RWPE2 (cell line): Measurements from ENCODE around the gene TIE1.

ENCODE experiments used
- ATAC-seq: fragments of 200-7000 bp; cut with Tn5 transposase; 3 replicates; pipeline ENCODE4 v1.9.1; 2021; ENCODE audit warnings: low read depth
- DNase-seq: peaks from one replicate; pipeline ENCODE4 v3.0.0-alpha.2; 2020; ENCODE audit warnings: low spot score
- H3K27ac ChIP-seq: fragments of 450-650 bp; 2 replicates; pipeline ENCODE4 v1.5.1; 2017; ENCODE audit warnings: mild to moderate bottlenecking; ENCODE audit not compliant: poor library complexity, severe bottlenecking
- H3K27me3 ChIP-seq: fragments of 250-450 bp; sonication (Bioruptor Pico); 2 replicates; pipeline ENCODE4 v1.5.1; 2021; ENCODE audit warnings: mild to moderate bottlenecking, moderate library complexity; ENCODE audit not compliant: insufficient read depth, poor library complexity, severe bottlenecking
- H3K36me3 ChIP-seq: fragments of 250-450 bp; sonication (Bioruptor Pico); 2 replicates; pipeline ENCODE4 v1.5.1; 2020; ENCODE audit warnings: low read depth, mild to moderate bottlenecking, moderate library complexity
- H3K4me1 ChIP-seq: fragments of 250-450 bp; sonication (Bioruptor Pico); 2 replicates; pipeline ENCODE4 v1.5.1; 2021; ENCODE audit warnings: mild to moderate bottlenecking, moderate library complexity; ENCODE audit not compliant: insufficient read depth, poor library complexity, severe bottlenecking
- H3K4me3 ChIP-seq: fragments of 250-450 bp; sonication (Bioruptor Pico); 2 replicates; pipeline ENCODE4 v1.5.1; 2021; ENCODE audit warnings: mild to moderate bottlenecking, moderate library complexity; ENCODE audit not compliant: severe bottlenecking
- H3K9me3 ChIP-seq: fragments of 250-450 bp; sonication (Bioruptor Pico); 2 replicates; pipeline ENCODE4 v1.5.1; 2021; ENCODE audit warnings: mild to moderate bottlenecking, moderate library complexity; ENCODE audit not compliant: severe bottlenecking
- CTCF ChIP-seq: fragments of 450-650 bp; IDR thresholded peaks from one replicate; pipeline ENCODE4 v1.5.1; 2017; ENCODE audit warnings: mild to moderate bottlenecking, moderate library complexity; ENCODE audit not compliant: poor library complexity, severe bottlenecking

The TIE1 gene

GRCh38 chr1:43305926-43306687, 5.3 kb downstream of the TIE1 start:
- Histone ChIP-seq H3K9me3 (no peaks in the 10 kb centered on the region), H3K4me1 (no peaks in the 10 kb centered on the region), H3K36me3 (no peaks in the 10 kb centered on the region), H3K27ac (no peak overlapping the region), H3K4me3 (no peak overlapping the region), H3K27me3 (no peaks in the 10 kb centered on the region)
- ATAC-seq (no peak), DNase-seq (no peak)
- TF ChIP-seq CTCF, result no peak

- Histone ChIP-seq H3K4me3 (no peak overlapping the region), H3K27ac (no peak overlapping the region), H3K9me3 (no peaks in the 10 kb centered on the region), H3K27me3 (no peaks in the 10 kb centered on the region), H3K4me1 (no peaks in the 10 kb centered on the region), H3K36me3 (no peaks in the 10 kb centered on the region)
- DNase-seq, result no peak
- TF ChIP-seq CTCF, result no peak
- no peak for ATAC-seq
These were observed 6.1 kb downstream of the TIE1 start for GRCh38 chr1:43306688-43307457.

- no peak overlapping the region for H3K27ac ChIP-seq
- H3K9me3 ChIP-seq, result no peaks in the 10 kb centered on the region
- ATAC-seq (no peak), DNase-seq (no peak)
- H3K4me1 ChIP-seq, result no peaks in the 10 kb centered on the region
- no peak overlapping the region for H3K4me3 ChIP-seq
- H3K36me3 ChIP-seq, result no peaks in the 10 kb centered on the region
- TF ChIP-seq CTCF, result no peak
- H3K27me3 ChIP-seq, result no peaks in the 10 kb centered on the region
These were observed 6.8 kb downstream of the TIE1 start for GRCh38 chr1:43307458-43308158.

GRCh38 chr1:43308635-43309404, 8.0 kb downstream of the TIE1 start:
- Histone ChIP-seq H3K27me3 (no peaks in the 10 kb centered on the region), H3K36me3 (no peaks in the 10 kb centered on the region), H3K27ac (no peak overlapping the region), H3K4me3 (no peak overlapping the region), H3K4me1 (no peaks in the 10 kb centered on the region), H3K9me3 (no peaks in the 10 kb centered on the region)
- no peak for TF ChIP-seq CTCF
- DNase-seq, result no peak
- ATAC-seq, result no peak
